HG02623 (cell line): Measurements from ENCODE around the gene BIVM.
A peak's percentile ranks its signal among the peaks of the same experiment; 100 is the strongest.

ENCODE experiments used
- ATAC-seq: cut with Tn5 transposase; IDR thresholded peaks from one replicate; pipeline ENCODE4 v1.9.1; 2021; ENCODE audit warnings: moderate library complexity; ENCODE audit not compliant: unreplicated experiment

The BIVM gene

GRCh38 chr13:102784483-102784882 is 14.4 kb upstream of the BIVM start:
- ATAC-seq, result no peak

GRCh38 chr13:102788683-102789082 is 10.2 kb upstream of the BIVM start:
- no peak for ATAC-seq

- ATAC-seq, result no peak
Observed at GRCh38 chr13:102792396-102792795, 6.5 kb upstream of the BIVM start.

GRCh38 chr13:102793611-102794355 is 5.1 kb upstream of the BIVM start:
- ATAC-seq, result no peak

- ATAC-seq, result peak; percentile 4
Observed at GRCh38 chr13:102799426-102800144, 666 bp downstream of the BIVM start.

DNA sequence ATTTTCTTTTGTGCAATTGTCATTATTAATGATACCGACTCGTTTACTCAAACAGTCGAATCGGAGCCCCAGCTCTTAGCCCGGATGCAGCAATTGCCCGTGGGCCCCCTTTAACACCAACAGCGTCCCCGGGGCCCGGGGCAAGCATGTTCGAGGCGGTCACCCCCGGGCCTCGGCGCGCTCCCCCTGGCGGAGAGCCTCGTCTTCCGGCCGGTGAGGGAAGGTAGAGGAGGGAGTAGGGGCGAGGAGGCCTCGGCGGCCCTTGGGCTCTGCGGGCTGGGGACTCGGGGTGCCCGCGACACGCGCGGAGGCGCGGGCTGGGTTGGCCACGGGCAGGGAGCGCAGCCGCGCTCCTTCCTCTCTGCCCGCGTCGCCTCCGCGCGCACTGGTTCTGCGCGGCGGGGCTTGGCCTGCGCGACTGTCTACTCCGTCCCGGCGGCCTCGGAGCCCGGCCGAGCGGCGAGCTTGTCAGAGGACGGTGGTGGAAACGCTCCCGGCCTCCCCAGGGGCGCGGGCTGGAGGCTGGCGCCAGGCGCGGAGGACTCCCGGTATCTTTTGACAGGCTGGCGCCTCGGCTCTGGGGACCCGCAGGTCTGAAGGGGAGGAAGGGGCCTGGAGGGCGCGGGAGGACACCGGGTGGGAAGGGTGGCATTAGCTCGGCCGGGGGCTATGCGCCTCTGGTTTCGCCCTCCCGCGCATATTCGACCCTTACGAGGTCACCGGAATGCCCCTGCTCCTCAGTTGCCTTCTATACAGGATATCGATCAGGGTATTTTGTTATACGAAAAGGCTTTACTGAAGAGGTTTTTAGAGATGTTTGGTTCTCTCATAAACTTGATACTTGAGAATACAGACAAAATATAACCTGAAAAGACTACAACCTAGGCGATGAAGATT is 1.5 kb downstream of the BIVM start:
- peak; percentile 73 for ATAC-seq

DNA sequence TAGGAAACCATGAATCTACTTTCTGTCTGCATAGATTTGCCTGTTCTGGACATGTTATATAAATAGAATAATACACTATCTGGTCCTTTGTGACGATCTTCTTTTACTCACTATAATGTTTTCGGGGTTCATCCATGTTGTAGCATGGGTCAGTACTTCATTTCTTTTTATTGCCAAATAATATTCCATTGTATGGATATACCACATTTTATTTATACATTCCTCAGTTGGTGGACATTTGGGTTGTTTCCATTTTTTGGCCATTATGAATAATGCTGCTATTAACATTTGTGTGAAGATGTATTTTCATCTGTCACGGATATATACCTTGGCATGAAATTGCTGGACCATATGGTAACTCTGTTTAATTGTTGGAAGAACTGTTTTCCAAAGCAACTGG is 6.8 kb downstream of the BIVM start:
- no peak for ATAC-seq

- ATAC-seq, result no peak
Observed at GRCh38 chr13:102807699-102808098, 8.8 kb downstream of the BIVM start.

- ATAC-seq, result no peak
Observed at GRCh38 chr13:102812611-102813287, 13.8 kb downstream of the BIVM start.

DNA sequence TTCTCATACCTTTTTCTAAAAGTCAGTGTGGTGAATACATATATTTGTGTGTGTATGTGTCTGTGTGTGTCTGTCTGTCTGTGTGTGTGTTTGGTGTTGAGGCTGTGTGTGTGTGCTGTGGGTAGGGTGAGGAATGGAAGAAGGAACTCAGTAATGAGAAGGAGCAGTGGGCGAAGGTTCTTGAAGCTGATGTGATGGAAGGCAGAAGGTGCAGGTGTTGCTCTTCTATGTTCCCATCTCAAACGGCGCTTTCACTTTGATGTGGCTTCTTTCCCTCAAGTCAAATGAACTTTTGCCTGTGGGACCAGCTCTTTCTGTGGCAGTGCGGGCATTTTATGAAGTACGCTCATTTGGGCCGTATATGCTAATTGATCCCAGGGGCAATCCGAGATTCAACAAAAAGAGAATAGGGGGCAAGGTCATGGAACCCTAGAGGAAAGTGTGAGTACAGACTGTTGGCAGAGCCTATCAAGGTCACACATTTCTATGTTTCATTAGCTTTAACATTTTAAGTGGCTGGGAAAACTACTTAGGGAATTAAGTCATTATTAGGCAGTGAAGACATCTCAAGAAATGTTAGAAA is 15.2 kb downstream of the BIVM start:
- ATAC-seq, result no peak

- ATAC-seq, result no peak
Observed at GRCh38 chr13:102814793-102815192, 15.9 kb downstream of the BIVM start.

GRCh38 chr13:102815788-102816187 is 16.9 kb downstream of the BIVM start:
- no peak for ATAC-seq

DNA sequence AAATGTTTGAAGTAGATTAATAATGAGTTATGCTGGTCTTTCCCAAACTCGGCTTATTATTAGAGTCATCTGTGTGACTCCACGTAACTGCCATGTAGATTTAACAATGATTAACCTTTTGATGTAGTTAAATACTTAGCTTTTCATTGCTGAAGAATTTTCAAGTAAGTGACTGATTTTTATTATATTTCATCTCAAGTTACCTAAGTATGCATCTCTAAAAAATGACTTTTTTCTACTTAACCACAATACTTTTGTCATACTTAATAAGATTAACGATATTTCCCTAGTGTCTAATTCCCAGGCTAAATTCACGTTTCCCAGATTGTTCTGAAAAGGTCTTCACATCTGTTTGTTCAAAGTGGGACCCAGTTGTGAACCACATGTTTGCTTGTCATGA is 17.8 kb downstream of the BIVM start:
- no peak for ATAC-seq

GRCh38 chr13:102817241-102817640 is 18.3 kb downstream of the BIVM start:
- ATAC-seq, result no peak

DNA sequence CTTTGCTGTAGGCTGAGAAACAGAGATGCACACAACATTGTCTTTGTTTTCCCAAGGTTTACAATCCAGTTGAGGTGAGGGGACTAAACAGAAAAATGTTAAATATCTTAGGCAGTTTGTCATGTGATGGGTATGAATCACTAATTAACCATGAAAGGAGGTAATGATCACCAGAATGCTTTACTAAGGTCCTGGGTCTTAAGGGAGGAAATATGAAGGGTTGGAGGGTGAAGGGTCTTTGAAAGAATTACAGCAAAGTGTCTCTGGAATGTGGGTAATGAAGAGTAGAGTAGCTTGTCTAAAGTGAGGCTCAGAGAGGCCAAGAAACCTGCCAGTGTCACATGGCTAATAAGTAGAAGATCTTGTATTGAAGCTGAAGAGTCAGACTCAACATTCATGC is 19.0 kb downstream of the BIVM start:
- ATAC-seq, result no peak

DNA sequence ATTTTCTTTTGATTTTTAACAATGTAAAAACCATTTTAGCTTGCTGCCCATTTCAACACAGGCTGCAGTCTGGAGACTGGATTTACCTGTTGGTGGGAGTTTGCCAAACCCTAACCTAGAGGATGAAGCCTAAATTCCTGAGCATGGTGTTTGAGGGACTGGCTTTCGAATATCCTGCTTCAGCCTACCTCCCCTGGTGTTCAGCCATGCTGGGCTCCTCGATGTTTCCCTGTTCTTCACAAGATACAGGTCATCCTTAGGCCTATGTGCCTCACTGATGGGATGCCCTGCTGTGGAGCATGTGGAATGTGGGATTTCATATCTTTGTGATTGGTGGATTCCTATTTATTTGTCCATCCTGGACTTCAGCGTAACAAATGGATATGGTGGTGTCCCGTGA is 26.5 kb downstream of the BIVM start:
- ATAC-seq, result no peak

DNA sequence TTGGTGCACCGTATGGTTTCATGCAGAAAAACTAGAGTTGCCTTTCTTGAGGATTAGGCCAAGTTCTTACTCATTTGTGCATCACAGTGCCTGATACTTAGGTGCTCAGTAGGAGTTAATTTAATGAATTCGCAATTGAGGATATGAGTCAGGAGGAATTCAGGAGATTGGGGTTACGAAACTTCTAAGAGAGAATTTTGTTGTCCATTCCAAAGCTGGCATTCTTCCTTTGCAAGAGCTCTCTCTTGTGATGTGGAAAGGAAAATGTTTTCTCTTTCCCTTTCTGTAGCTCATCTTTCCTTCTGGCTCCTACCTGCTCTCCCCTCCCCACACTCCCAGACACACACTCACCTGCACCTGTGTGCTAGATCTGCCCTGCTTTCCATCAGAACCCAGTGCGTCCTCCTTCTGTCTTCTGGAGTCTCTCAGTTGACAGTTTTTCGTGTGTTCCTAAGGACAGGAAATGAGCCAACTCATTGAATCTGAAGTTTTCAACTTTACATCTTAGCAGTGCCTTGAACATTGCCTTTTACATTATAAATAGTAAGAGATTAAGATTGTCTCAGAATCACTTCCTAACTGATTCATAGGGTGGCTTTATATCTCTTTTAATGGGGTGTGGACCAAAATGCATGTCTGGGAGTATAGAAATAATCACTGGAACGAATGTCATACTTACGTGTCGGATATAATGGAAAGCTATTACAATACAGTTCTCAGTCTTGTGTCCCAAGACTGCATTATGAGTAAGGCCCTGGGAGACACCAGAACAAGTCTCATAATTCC is 27.2 kb downstream of the BIVM start:
- ATAC-seq, result no peak

GRCh38 chr13:102830646-102831045 is 31.7 kb downstream of the BIVM start:
- no peak for ATAC-seq

DNA sequence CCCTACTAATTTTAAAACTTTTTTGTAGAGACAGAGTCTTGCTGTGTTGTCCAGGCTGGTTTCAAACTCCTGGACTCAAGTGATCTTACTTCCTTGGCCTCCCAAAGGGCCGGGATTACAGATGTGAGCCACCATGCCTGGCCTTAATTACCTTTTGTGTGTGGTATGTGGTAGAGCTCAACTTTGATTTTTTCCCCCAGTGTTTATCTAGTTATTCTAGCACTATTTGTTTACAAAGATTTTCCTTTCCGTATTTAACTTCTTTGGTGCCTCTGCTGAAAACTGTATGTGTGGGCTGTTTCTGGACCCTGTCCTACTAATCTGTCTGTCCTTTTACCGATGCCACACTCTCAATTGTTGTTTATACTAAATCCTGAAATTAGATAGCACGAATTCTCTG is 37.6 kb downstream of the BIVM start:
- no peak for ATAC-seq

GRCh38 chr13:102838273-102838672 is 39.4 kb downstream of the BIVM start:
- ATAC-seq, result no peak
